Measurements from ENCODE around the gene SLC24A3.

Gene SLC24A3

DNA sequence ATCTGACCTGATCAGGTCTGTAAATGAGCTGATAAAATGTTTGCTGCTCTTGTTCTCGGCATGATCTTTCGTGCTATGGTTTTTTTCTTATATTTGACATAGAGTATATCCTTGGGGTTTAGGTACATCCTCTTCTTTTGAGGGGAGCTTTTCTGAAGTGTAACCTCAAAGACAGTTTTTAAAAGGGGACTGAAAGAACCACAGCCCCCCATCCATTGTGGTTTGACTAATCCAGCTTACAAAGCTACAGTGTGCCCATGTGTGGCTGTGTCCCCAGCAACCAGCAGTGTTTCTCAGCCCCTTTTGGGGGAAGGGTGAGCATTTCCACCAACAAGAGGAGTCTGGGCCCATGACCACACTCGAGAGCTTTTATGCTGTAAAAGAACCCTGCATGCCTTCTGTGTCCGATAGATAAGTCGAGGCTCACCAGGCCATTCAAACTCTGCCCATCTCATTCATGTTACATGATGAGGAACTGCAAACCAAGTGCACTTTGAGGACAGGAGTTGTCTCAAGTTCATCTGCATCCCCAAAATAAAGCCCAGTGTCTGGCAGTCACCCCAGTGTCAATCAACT, 266.0 kb downstream of the SLC24A3 start:
- DNase-seq, result no peak

DNA sequence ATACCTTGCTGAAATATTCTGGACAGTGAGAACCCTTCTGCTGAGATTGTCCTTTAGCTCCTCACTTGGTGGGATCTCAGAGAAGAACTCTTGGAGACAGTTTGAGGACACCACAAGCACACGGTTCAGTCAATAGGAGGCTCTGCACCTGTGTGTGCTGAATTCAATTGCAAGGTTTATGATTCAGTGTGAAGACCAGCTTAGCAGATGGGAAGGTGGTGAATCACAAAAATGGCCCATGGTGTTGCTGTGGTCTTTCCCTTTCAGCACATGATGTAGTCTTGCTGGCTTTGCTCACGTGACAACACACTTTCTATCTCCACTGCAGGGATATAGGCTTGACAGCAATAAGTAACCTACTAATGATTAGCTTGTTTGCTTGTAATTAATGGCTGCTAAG, 270.3 kb downstream of the SLC24A3 start:
- DNase-seq, result no peak

DNA sequence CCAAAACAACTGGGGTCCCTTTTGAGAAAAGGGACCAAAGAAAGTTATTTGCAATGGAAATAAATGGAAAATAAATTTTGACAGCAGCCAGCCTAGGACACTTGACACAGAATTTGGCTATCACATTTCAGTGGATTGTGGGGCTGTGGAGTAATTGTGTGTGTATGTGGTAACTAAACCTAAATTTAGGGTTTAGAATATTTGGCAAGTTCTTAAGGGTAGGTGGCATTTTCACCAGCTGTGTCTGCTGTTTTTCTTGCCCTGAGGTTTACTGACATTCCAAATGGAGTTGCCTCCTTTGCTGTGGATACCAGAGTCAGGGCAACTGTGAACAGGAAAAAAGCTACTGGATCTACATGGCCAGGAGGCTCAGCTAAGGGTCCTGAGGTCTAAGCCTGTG, 270.9 kb downstream of the SLC24A3 start:
- DNase-seq, result no peak

- DNase-seq, result no peak
These were observed 274.0 kb downstream of the SLC24A3 start for GRCh38 chr20:19486446-19486845.

GRCh38 chr20:19487420-19487819, 275.0 kb downstream of the SLC24A3 start:
- no peak for DNase-seq

GRCh38 chr20:19491241-19491640, 278.8 kb downstream of the SLC24A3 start:
- no peak for DNase-seq

DNA sequence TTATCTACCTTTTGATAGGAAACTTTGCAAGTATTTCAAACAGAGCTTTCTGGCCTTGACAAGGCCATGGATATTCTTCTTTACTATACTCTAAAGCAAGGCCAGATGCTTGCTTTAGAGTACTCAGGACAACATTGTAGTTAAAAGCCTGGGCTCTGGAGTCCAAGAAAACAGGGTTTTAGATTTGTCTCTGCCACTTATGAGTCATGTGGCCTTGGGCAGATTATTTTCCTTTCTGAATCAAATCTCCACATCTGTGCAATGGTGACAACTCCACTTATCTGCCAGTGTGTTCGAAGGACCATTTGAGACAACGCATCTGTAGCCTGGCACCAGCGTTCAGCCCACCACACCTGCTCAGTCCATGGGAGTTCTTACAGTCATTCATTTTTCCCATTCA, 279.7 kb downstream of the SLC24A3 start:
- DNase-seq, result no peak

DNA sequence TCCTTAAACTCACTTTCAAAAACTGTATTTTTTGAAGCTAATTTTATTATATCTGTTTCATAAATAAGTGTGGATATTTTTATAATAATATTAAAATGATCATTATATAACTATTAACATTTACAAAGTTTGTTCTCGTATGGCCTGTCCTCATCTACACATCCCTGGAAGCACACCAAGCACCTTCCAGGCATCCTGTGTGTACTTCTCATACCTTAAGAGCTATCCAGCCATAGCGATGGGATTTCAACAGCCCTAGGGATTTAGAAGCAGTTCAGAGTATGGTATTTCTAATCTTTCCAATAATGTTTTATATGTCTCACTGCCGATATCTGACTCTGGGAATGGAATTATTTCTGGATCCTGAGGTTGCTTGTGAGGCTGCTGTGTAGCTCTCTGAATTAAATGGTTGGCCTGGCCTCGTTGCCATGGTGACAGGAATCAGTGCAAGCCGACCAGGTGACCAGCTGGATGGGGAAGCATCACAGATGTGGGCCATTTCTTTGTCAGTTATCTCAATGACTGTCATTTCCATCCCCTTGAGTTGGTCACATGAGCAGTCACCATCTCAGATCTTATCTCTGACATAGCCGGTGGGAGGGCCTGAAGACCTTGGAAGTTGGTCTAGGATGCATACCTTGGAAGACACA, 280.4 kb downstream of the SLC24A3 start:
- DNase-seq, result no peak

DNA sequence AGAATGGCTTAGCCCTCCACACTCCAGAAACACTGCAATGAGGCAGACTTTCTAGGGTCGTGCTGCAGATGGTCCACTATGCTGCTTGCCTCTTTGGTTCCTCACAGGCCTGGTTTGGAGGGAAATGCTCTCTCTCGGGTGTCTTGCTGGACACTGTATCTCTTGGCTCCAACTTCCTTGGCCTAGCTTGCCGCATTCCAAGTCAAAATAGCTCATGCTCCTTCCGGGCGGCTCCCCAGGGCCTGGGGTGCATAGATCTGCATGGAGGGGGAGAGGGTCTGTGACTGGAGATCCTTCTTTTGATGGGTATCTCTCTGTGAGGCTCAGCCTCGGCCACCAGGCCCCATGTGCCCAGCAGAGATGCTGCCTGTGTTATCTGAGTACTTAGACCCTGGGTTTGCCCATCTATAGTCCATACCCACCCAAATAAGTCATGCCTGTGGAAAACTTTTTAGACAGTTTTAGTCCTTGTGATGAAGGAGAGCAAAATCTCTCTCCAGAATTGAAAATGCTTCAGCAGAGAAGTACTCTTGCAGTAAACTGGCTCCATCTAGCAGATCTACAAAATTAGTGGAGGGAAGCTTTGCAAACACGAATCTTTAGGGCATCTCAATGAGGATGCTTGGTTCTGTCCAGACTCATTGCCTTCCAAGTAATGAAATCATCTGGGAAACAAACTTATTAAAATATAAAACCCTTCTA, 281.5 kb downstream of the SLC24A3 start:
- no peak for DNase-seq

GRCh38 chr20:19495905-19496703, 283.7 kb downstream of the SLC24A3 start:
- no peak for DNase-seq

- DNase-seq, result no peak
These were observed 284.6 kb downstream of the SLC24A3 start for GRCh38 chr20:19497064-19497463.

DNA sequence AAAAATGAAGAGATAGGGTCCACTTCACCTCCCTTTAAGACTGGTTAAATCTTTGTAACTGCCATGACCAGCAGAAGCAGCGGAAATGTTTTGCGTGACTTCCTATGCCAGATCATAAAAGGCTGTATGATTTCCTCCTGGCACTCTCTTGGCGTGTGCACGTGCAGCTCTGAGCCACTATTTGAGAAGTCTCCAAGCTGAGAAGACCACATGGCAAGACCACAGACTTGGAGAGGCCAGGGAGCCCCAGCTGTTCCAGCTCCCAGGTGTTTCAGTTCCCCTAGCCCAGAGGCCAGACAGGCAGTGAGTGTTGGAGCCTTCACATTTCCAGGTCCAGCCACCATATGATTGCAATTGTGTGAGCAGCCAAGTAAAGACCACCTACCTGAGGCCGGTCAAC, 286.3 kb downstream of the SLC24A3 start:
- DNase-seq, result no peak

DNA sequence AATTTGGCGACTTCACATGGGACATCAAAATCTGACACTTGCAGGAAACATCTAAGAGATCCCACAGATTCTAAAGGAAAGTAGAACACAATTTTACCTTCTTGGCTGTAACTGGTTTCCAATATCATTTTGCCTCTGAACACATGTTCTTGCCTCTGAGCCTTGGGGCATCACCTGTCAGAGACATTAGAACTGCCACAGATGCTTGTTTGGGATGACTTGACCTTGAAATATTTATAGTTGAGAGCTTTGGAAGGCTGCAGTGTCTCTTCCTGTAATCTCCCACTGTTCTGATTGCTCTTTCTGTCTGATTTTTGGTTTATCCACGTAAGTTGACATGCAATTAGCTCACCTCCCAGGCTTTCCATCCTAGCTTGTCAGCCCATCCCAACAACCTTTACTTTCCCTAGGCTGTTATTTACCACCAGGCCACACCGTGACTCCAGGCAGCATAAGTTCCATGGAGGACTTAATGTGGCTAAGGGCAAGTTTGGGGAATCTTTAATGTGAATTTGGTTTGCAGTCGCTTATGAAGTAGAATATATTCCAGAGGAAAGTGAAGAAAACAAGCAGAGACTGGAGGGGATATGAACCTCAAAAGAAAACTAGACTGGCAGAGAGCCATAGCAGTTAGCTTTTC, 289.2 kb downstream of the SLC24A3 start:
- no peak for DNase-seq

GRCh38 chr20:19502169-19502568, 289.7 kb downstream of the SLC24A3 start:
- DNase-seq, result no peak

DNA sequence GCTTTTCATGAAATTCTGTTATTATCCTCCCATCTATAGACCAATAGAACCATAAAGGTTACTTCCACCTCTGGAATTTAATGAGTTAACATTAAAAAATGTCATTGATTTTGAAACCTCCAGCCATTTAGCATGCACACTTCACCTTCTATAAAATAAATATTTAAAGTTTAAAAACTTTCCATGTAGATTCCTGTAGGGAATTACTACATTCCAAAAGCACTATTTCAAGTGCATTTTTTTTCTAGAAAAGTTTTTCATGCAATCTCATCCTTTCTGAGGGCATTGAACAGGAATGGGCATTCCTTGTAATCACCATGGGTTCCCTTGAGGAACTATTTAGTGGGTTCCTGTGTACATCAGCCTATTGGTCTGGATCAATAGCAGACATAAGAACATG, 291.8 kb downstream of the SLC24A3 start:
- no peak for DNase-seq

- no peak for DNase-seq
These were observed 293.6 kb downstream of the SLC24A3 start for GRCh38 chr20:19506021-19506420.

DNA sequence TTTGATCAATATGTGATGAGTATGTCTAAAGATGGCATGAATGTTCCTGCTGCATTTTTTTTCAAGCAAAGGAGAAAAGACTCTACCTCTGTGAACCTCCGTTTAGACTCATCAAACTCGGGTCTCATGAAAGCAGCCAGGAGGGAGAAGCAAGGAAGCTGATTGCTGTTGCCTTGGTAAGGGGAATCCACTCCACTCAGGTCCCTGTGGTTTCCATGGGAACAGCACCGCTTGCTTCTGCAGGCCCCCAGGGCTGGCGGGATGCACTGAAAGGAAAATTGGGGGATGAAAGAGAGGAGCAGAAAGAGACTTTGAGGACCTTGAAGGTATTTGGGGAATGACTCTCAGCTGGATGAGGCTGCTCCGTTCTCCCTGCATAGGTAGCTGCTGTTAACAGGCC, 296.0 kb downstream of the SLC24A3 start:
- DNase-seq, result no peak

DNA sequence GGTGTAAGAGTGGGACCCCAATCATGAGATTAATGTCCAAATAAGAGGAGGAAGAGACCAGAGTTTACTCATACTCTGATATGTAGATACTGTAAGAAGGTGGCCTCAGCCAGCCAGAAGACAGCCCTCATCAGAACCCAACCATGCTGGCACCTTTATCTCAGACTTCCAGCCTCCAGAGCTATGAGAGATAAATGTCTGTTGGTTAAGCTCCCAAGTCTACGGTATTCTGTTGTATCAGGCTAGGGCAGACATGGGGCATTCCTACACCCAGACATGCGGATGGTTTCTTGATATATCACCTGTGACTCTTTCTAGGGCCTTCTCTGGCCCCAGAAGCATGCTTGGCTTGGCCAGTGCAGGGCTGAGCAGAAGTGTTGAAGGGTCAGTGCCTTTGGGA, 298.2 kb downstream of the SLC24A3 start:
- DNase-seq, result no peak

- no peak for DNase-seq
These were observed 299.5 kb downstream of the SLC24A3 start for GRCh38 chr20:19511931-19512330.

DNA sequence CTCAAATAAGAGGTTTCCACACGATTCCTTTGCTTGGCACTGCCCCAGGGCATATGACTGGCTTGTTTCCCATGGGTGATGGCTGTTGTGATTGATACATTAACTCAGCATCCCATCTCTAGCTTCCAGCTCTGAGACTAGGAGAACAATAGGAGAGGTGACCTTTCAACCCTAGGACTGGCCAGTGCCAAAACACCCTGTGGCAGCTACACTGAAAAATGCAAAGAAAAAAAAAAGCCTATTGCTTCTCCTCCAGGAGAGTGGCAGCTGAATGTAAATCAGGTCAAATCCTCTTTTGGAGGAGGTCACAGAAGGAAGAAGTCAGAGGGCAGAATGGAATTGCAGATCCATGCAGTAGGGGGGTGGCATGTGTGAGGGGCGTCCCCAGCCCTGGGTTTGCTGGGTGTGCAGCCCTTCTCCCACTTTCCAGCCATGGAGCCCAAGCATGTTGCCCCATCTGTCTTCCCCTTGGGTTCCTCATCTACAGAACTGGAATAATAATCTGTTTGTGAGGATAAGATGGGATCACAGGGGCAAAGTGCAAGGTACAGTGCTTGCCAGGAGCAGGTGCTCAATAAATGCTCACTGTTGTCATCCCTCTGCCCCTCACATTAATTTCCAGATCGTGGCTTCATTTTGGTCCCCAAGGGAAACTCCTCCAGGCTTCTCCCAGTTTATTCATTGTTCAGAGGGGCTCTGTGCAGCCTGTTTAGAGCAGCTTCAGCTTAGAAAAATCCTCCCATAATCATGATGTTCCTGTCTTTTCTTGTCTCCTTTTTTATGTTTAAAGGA, 300.6 kb downstream of the SLC24A3 start:
- DNase-seq, result no peak

GRCh38 chr20:19515074-19515473, 302.6 kb downstream of the SLC24A3 start:
- no peak for DNase-seq

- no peak for DNase-seq
These were observed 307.0 kb downstream of the SLC24A3 start for GRCh38 chr20:19519466-19519865.
